HepG2 (cell line): ENCODE measurements around the gene PPIP5K2. TPM values are rescaled to one million over a fixed set of nuclear protein-coding genes. Genes with fewer than 3 reads are reported as not detected.

Source experiments
- ATAC-seq: fragments of 200-7000 bp; cut with Tn5 transposase; 3 replicates; pipeline ENCODE4 v1.9.1; 2020; ENCODE audit warnings: mild to moderate bottlenecking, moderate library complexity
- BruUV-seq: library from RNA; stranded (reverse); fragments of 400-500 nt; replicated peaks from 2 replicates; lab custom pipeline; 2021; lab: Mats Ljungman, UMichigan
- CTCF ChIA-PET: fragments of 300-600 bp; formaldehyde crosslinking; extraction: SDS; loops from one replicate; lab custom pipeline; 2021; ENCODE audit warnings: low total read pairs, inconsistent platforms, low intra/inter-chr PET ratio; lab: Yijun Ruan, JAX
- POLR2A ChIA-PET: fragments of 350-600 bp; sonication (Branson Sonifier 250); formaldehyde crosslinking; loops from one replicate; lab custom pipeline; 2020; ENCODE audit warnings: antibody characterized with exemption, inconsistent platforms; lab: Yijun Ruan, JAX
- DNase-seq: peaks from one replicate; pipeline ENCODE4 v3.0.0-alpha.2; 2015; ENCODE audit warnings: low spot score
- FAIRE-seq: peaks from 3 replicates; lab custom pipeline; 2011; peaks lifted over from hg19 to GRCh38; lab: Jason Lieb, UNC
- H2AFZ ChIP-seq: one replicate; pipeline ENCODE4 v1.6.1; 2011; ENCODE audit warnings: low read length, inconsistent platforms
- H3K27ac ChIP-seq: fragments of 300-600 bp; 3 replicates; pipeline ENCODE4 v1.8.0; 2011; ENCODE audit warnings: mixed run types, mild to moderate bottlenecking, mixed read lengths, low read length, inconsistent platforms; ENCODE audit not compliant: insufficient read depth; ENCODE audit errors: extremely low read length
- H3K27me3 ChIP-seq, 2 experiments: fragments of 200-600 bp in 1 of 2; 2 replicates in 1 of 2; 3 replicates in 1 of 2; pipeline versions ENCODE4 v1.6.0 to v1.8.0; 2011; ENCODE audit warnings: low read length in 2 of 2, mild to moderate bottlenecking in 2 of 2, moderate library complexity in 2 of 2, inconsistent platforms in 1 of 2; ENCODE audit not compliant: insufficient read depth in 2 of 2, control insufficient read depth in 1 of 2
- H3K36me3 ChIP-seq, 2 experiments: fragments of 200-600 bp in 1 of 2; replicated peaks in 1 of 2; 2 replicates in 1 of 2; 3 replicates in 1 of 2; pipeline versions ENCODE4 v1.5.1 to v1.8.0; 2011; ENCODE audit warnings: low read length in 2 of 2, inconsistent platforms in 1 of 2; ENCODE audit not compliant: insufficient read depth in 2 of 2, control insufficient read depth in 1 of 2
- H3K4me1 ChIP-seq: 2 replicates; pipeline ENCODE4 v1.5.1; 2012; ENCODE audit warnings: low read length, inconsistent platforms; ENCODE audit not compliant: insufficient read depth
- H3K4me2 ChIP-seq: 2 replicates; pipeline ENCODE4 v1.6.0; 2011; ENCODE audit warnings: low read depth, low read length, inconsistent platforms
- H3K4me3 ChIP-seq, 3 experiments: fragments of 200-600 bp in 1 of 3; sonication (generic), shearing (Covaris generic) in 1 of 3; replicated peaks in 1 of 3; 2 replicates each; pipeline ENCODE4 v1.5.1; 2011 to 2016; ENCODE audit warnings: low read length in 3 of 3, inconsistent platforms in 2 of 3, low read depth in 2 of 3, mild to moderate bottlenecking in 2 of 3, control low read depth in 1 of 3, mixed read lengths in 1 of 3; ENCODE audit not compliant: insufficient read depth in 1 of 3
- H3K79me2 ChIP-seq: one replicate; pipeline ENCODE4 v1.6.1; 2011; ENCODE audit warnings: low read length, inconsistent platforms; ENCODE audit not compliant: insufficient read depth
- H3K9ac ChIP-seq: 2 replicates; pipeline ENCODE4 v1.6.0; 2011; ENCODE audit warnings: mild to moderate bottlenecking, low read depth, low read length, inconsistent platforms; ENCODE audit not compliant: insufficient read depth
- H3K9me3 ChIP-seq: 2 replicates; pipeline ENCODE4 v1.5.1; 2012; ENCODE audit warnings: mild to moderate bottlenecking, low read length
- H4K20me1 ChIP-seq: 2 replicates; pipeline ENCODE4 v1.6.0; 2011; ENCODE audit warnings: inconsistent platforms, mild to moderate bottlenecking, low read length, moderate library complexity; ENCODE audit not compliant: insufficient read depth
- CCAR2 ChIP-seq: fragments of 200-400 bp; formaldehyde crosslinking; optimal IDR thresholded peaks from 2 replicates; pipeline ENCODE3; 2018; ENCODE audit warnings: low read depth, mild to moderate bottlenecking, low read length, moderate library complexity
- HMG20B ChIP-seq: conservative IDR thresholded peaks from 2 replicates; pipeline ENCODE4 v1.6.1; 2016; ENCODE audit warnings: missing genetic modification reagents, missing compliant biosample characterization
- HOXD1 ChIP-seq: sonication (generic); formaldehyde crosslinking; IDR thresholded peaks from 2 replicates; pipeline ENCODE4 v1.5.0; 2020; ENCODE audit warnings: missing genetic modification reagents
- IRF1 ChIP-seq: sonication (generic); formaldehyde crosslinking; IDR thresholded peaks from 2 replicates; pipeline ENCODE4 v1.4.0; 2020; ENCODE audit warnings: low read depth, mild to moderate bottlenecking, missing genetic modification reagents
- MAFK ChIP-seq, 2 experiments: IDR thresholded peaks in 1 of 2; conservative IDR thresholded peaks in 1 of 2; 2 replicates each; pipeline ENCODE4 v1.6.1; 2011; ENCODE audit warnings: improper control_type of control experiment in 2 of 2, low read length in 2 of 2
- PCBP2 ChIP-seq: fragments of 200-400 bp; formaldehyde crosslinking; optimal IDR thresholded peaks from 2 replicates; pipeline ENCODE3; 2018; ENCODE audit warnings: low read length, low read depth; ENCODE audit not compliant: poor library complexity, severe bottlenecking
- RBAK ChIP-seq: sonication (generic); formaldehyde crosslinking; IDR thresholded peaks from 2 replicates; pipeline ENCODE4 v1.5.1; 2020; ENCODE audit warnings: mild to moderate bottlenecking, missing genetic modification reagents
- SNAI1 ChIP-seq: sonication (generic); formaldehyde crosslinking; IDR thresholded peaks from 2 replicates; pipeline ENCODE4 v1.5.0; 2020; ENCODE audit warnings: mild to moderate bottlenecking, missing genetic modification reagents, borderline replicate concordance
- SPEN ChIP-seq: sonication (generic); formaldehyde crosslinking; IDR thresholded peaks from 2 replicates; pipeline ENCODE4 v1.5.1; 2020; ENCODE audit warnings: low read depth, mild to moderate bottlenecking, missing genetic modification reagents
- THAP9 ChIP-seq: sonication (generic); formaldehyde crosslinking; IDR thresholded peaks from 2 replicates; pipeline ENCODE4; 2020; ENCODE audit warnings: missing genetic modification reagents, mild to moderate bottlenecking, borderline replicate concordance
- ZNF205 ChIP-seq: IDR thresholded peaks from 2 replicates; pipeline ENCODE4 v1.6.1; 2018; ENCODE audit warnings: missing biosample characterization, missing genetic modification reagents
- ZNF619 ChIP-seq: sonication (generic); formaldehyde crosslinking; IDR thresholded peaks from 2 replicates; pipeline ENCODE4 v1.4.0; 2020; ENCODE audit warnings: mild to moderate bottlenecking, missing genetic modification reagents
- ZNF678 ChIP-seq: sonication (generic); formaldehyde crosslinking; IDR thresholded peaks from 2 replicates; pipeline ENCODE4 v1.4.0; 2020; ENCODE audit warnings: mild to moderate bottlenecking, missing genetic modification reagents
- ZNF773 ChIP-seq: sonication (generic); formaldehyde crosslinking; IDR thresholded peaks from 2 replicates; pipeline ENCODE4 v1.4.0; 2020; ENCODE audit warnings: missing genetic modification reagents, borderline replicate concordance
- WGBS: methylation state at CpG from one replicate; pipeline ENCODE4 v1.1.6; 2017; ENCODE audit warnings: low lambda C conversion rate; 5-methylcytosine and 5-hydroxymethylcytosine counted together
- in situ Hi-C: cut with HindIII; loops from 2 replicates; pipeline ENCODE4 v1.10.0; 2017; ENCODE audit warnings: low pct_unique_long_range_greater_than_20kb; ENCODE audit not compliant: extremely low pct_ligation_motif_present
- intact Hi-C: fragments of 100-400 bp; cut with micrococcal nuclease; formaldehyde crosslinking; loops from one replicate; pipeline ENCODE4 v1.10.0; 2022; ENCODE audit not compliant: unreplicated experiment
- polyA plus RNA-seq, 8 experiments: library from polyadenylated mRNA; depleted of rRNA in 3 of 8; stranded (reverse) in 7 of 8; unstranded in 1 of 8; fragments of >200 nt; fragmentation: Illumina TruSeq in 4 of 8; extraction: Trizol in 4 of 8; gene quantifications; 2 replicates each; pipeline versions ENCODE4 v1.2.1 to v1.2.3, GENCODE V29; 2011 to 2016; ENCODE audit warnings: low read depth in 4 of 8, missing spikeins in 1 of 8, mixed read lengths in 1 of 8; ENCODE audit not compliant: insufficient read depth in 1 of 8
- total RNA-seq, 5 experiments: library from RNA; depleted of rRNA; stranded (reverse); fragments of >200 nt; fragmentation: Illumina TruSeq; extraction: Trizol; gene quantifications; 2 replicates each; pipeline ENCODE4 v1.2.3, GENCODE V29; 2016; ENCODE audit warnings: low read depth in 1 of 5

The PPIP5K2 gene
- total and polyA plus RNA-seq, 2 of the 13 experiments (the other 11 are each of a cell fraction or from before 2014, with no cell fraction given) = 19.7 to 45.6 TPM

- DNase-seq = no peak
- H3K9me3 ChIP-seq = no peaks in the 10 kb centered on the region
- CTCF ChIA-PET = no interaction called here
- H3K27ac ChIP-seq = no peak overlapping the region
- TF ChIP-seq RBAK (CRISPR knock-in tag) = no peak
- TF ChIP-seq ZNF205 = no peak
- TF ChIP-seq MAFK (conservative IDR thresholded peaks at IDR 0.05 in 1 of 2, IDR thresholded peaks at IDR 0.05 in 1 of 2; ENCODE audit: low read length in 2 of 2) = no peak
- no peak for TF ChIP-seq SNAI1 (CRISPR knock-in tag)
- TF ChIP-seq SPEN (CRISPR knock-in tag) = no peak
- no peak for TF ChIP-seq ZNF619
- TF ChIP-seq PCBP2 = no peak
- no peak for TF ChIP-seq ZNF678 (CRISPR knock-in tag)
- TF ChIP-seq IRF1 (CRISPR knock-in tag) = no peak
- TF ChIP-seq HMG20B (CRISPR knock-in tag) = no peak
- no peak for TF ChIP-seq THAP9 (CRISPR knock-in tag)
- no peak for TF ChIP-seq ZNF773 (CRISPR knock-in tag)
- no peak for TF ChIP-seq CCAR2
- no peak for TF ChIP-seq HOXD1 (CRISPR knock-in tag)
- TF ChIP-seq, all 625 proteins: peak for 0
- no peak overlapping the region for H3K9ac ChIP-seq
- peaks cover 6% of the 10 kb centered on the region; the same call in 1 of the 2 replicates for H3K4me1 ChIP-seq
- H3K36me3 ChIP-seq = no peaks in the 10 kb centered on the region
- no TSS peak for BruUV-seq
- FAIRE-seq = no peak
- intact Hi-C loops (no loop called here), in situ Hi-C loops (no loop called here)
- ATAC-seq = no peak
- H3K79me2 ChIP-seq = no peaks in the 10 kb centered on the region
- no peaks in the 10 kb centered on the region for H4K20me1 ChIP-seq
- no peak overlapping the region for H3K4me2 ChIP-seq
- no peaks in the 10 kb centered on the region for H3K27me3 ChIP-seq
- H2AFZ ChIP-seq = no peak overlapping the region
- POLR2A ChIA-PET = no interaction called here
- no peak overlapping the region for H3K4me3 ChIP-seq
- WGBS = 5% methylated on average over 5 of the region's 5 CpGs
Measured at GRCh38 chr5:103228061-103228460, 108.0 kb downstream of the PPIP5K2 start.
